Measurements from ENCODE around the gene TEAD2. TPM values are rescaled to one million over a fixed set of nuclear protein-coding genes. Genes with fewer than 3 reads are reported as not detected.

Gene TEAD2
- total and polyA plus RNA-seq, 2 of the 13 experiments (the other 11 are each of a cell fraction or from before 2014, with no cell fraction given): 10.8 to 12.5 TPM

DNA sequence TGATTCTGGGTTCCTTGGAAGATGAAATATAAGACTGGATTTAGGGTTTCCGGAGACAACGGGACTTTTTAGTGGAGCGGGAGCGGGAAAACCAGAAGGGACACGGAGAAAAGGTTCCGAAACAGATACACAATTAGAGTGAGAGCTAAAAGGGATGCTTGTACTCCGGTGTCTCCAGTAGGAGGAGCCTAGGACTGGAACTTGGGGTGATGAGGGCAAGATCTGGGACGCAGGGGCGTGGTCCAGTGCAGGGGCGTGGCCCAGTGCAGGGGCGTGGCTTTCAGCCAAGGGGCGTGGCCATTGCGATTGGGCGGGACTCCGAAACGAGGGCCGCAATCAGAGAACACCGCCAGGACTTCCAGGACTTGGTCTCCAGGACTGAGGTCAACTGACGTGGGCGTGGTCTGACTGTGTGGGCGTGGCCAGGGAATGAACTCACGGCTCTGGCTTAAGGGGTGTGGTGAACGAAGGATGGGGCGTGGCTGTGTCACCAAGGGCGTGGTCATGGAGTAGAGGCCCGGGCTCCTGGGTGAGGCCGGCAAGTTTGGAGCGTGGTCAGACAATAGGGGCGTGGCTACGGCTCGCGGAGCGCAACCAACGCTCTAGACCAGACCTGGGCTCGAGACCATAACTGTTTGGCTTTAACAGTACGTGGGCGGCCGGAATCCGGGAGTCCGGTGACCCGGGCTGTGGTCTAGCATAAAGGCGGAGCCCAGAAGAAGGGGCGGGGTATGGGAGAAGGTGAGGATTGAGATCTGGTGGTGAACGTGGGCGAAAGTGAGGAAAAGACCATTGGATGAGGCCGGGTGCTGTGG, 1.3 kb upstream of the TEAD2 start, which contains the start of gene DKKL1 (continued):
- TF ChIP-seq ZNF503 (CRISPR knock-in tag; IDR thresholded peaks at IDR 0.05) (no peak), RXRA (CRISPR knock-in tag; IDR thresholded peaks at IDR 0.05) (peak; percentile 47), EZH2 (conservative IDR thresholded peaks at IDR 0.05; ENCODE audit: low read depth, low read length) (no peak), ZNF720 (CRISPR knock-in tag; IDR thresholded peaks at IDR 0.05) (no peak), THAP11 (CRISPR knock-in tag; IDR thresholded peaks at IDR 0.05) (peak; percentile 40; the same call in 1 of the 2 replicates), ZNF552 (CRISPR knock-in tag; IDR thresholded peaks at IDR 0.05; ENCODE audit: borderline replicate concordance) (no peak), ZFYVE20 (CRISPR knock-in tag; IDR thresholded peaks at IDR 0.05; ENCODE audit: borderline replicate concordance, low read depth) (no peak), ZSCAN25 (CRISPR knock-in tag; IDR thresholded peaks at IDR 0.05) (no peak), NR1H2 (CRISPR knock-in tag; IDR thresholded peaks at IDR 0.05; ENCODE audit: borderline replicate concordance, low read depth) (no peak), RELA (CRISPR knock-in tag; IDR thresholded peaks at IDR 0.05) (no peak), NRL (CRISPR knock-in tag; IDR thresholded peaks at IDR 0.05; ENCODE audit: borderline replicate concordance) (no peak), NR2C2 (CRISPR knock-in tag; IDR thresholded peaks at IDR 0.05; ENCODE audit: borderline replicate concordance) (no peak; the same call in 1 of the 2 replicates), CHCHD3 (CRISPR knock-in tag; IDR thresholded peaks at IDR 0.05) (no peak), SCMH1 (CRISPR knock-in tag; IDR thresholded peaks at IDR 0.05; ENCODE audit: borderline replicate concordance) (no peak), SNAI1 (CRISPR knock-in tag; IDR thresholded peaks at IDR 0.05; ENCODE audit: borderline replicate concordance) (no peak), PCBP1 (IDR thresholded peaks at IDR 0.05; ENCODE audit: borderline replicate concordance, low read depth, low read length) (0 out of 2 replicates have a peak, but pooled peaks have one; percentile 66), ZNF382 (CRISPR knock-in tag; IDR thresholded peaks at IDR 0.05; ENCODE audit: borderline replicate concordance) (no peak), ZBTB14 (CRISPR knock-in tag; IDR thresholded peaks at IDR 0.05) (no peak), ZSCAN12 (CRISPR knock-in tag; IDR thresholded peaks at IDR 0.05) (no peak), ATRX (CRISPR knock-in tag; IDR thresholded peaks at IDR 0.05; ENCODE audit: borderline replicate concordance) (no peak), MYC (CRISPR knock-in tag; IDR thresholded peaks at IDR 0.05; ENCODE audit: borderline replicate concordance) (peak; percentile 32; the same call in 1 of the 2 replicates), PPARG (CRISPR knock-in tag; conservative IDR thresholded peaks at IDR 0.05) (no peak), MLLT10 (CRISPR knock-in tag; IDR thresholded peaks at IDR 0.05) (no peak), SIN3A (IDR thresholded peaks at IDR 0.05; ENCODE audit: borderline replicate concordance, low read depth, low read length) (peak; percentile 47; the same call in 1 of the 2 replicates)

Measured in HepG2 (cell line).